HepG2 (cell line): ENCODE measurements around the gene IMMT. TPM values are rescaled to one million over a fixed set of nuclear protein-coding genes. Genes with fewer than 3 reads are reported as not detected.

Experiments used
- AGO2 ChIP-seq: fragments of 200-400 bp; formaldehyde crosslinking; optimal IDR thresholded peaks from 2 replicates; pipeline ENCODE3; 2017; ENCODE audit warnings: mild to moderate bottlenecking, low read depth, low read length, moderate library complexity
- ARID5B ChIP-seq: IDR thresholded peaks from 2 replicates; pipeline ENCODE4 v1.4.0; 2020; ENCODE audit warnings: mild to moderate bottlenecking, missing genetic modification reagents
- CCDC6 ChIP-seq: sonication (generic); formaldehyde crosslinking; IDR thresholded peaks from 2 replicates; pipeline ENCODE4 v1.8.1; 2022; ENCODE audit warnings: mild to moderate bottlenecking, missing genetic modification reagents, moderate library complexity
- HNRNPUL1 ChIP-seq: fragments of 200-400 bp; formaldehyde crosslinking; IDR thresholded peaks from 2 replicates; pipeline ENCODE4 v1.6.1; 2017; ENCODE audit warnings: low read depth, mild to moderate bottlenecking, low read length, moderate library complexity
- KMT2B ChIP-seq: IDR thresholded peaks from 2 replicates; pipeline ENCODE4 v1.6.1; 2016; ENCODE audit warnings: missing genetic modification reagents, missing compliant biosample characterization
- MBD4 ChIP-seq: IDR thresholded peaks from 2 replicates; pipeline ENCODE4 v1.6.1; 2012; ENCODE audit warnings: low read length, inconsistent platforms, borderline replicate concordance
- MLLT10 ChIP-seq: sonication (generic); formaldehyde crosslinking; IDR thresholded peaks from 2 replicates; pipeline ENCODE4 v1.4.0; 2020; ENCODE audit warnings: missing genetic modification reagents
- NFYC ChIP-seq: IDR thresholded peaks from 2 replicates; pipeline ENCODE4 v1.6.1; 2016; ENCODE audit warnings: missing genetic modification reagents, missing compliant biosample characterization
- PCBP1 ChIP-seq: fragments of 200-400 bp; formaldehyde crosslinking; IDR thresholded peaks from 2 replicates; pipeline ENCODE4 v1.6.1; 2017; ENCODE audit warnings: mild to moderate bottlenecking, low read depth, low read length, borderline replicate concordance
- RAD21 ChIP-seq: fragments of 450-650 bp; formaldehyde crosslinking; IDR thresholded peaks from 2 replicates; pipeline ENCODE4 v1.5.0; 2020; ENCODE audit warnings: mild to moderate bottlenecking
- SMAD1 ChIP-seq: sonication (generic); formaldehyde crosslinking; IDR thresholded peaks from 2 replicates; pipeline ENCODE4 v1.4.0; 2020; ENCODE audit warnings: missing genetic modification reagents, low read depth, mild to moderate bottlenecking, borderline replicate concordance
- ZFP91 ChIP-seq: sonication (generic); formaldehyde crosslinking; IDR thresholded peaks from 2 replicates; pipeline ENCODE4 v1.9.0; 2022; ENCODE audit warnings: missing genetic modification reagents, mild to moderate bottlenecking, borderline replicate concordance
- ZNF230 ChIP-seq: sonication (generic); formaldehyde crosslinking; IDR thresholded peaks from 2 replicates; pipeline ENCODE4 v1.4.0; 2020; ENCODE audit warnings: mild to moderate bottlenecking, missing genetic modification reagents
- ZNF430 ChIP-seq: sonication (generic); formaldehyde crosslinking; IDR thresholded peaks from 2 replicates; pipeline ENCODE4 v1.9.0; 2021; ENCODE audit warnings: mild to moderate bottlenecking, missing genetic modification reagents
- ZNF547 ChIP-seq: sonication (generic); formaldehyde crosslinking; IDR thresholded peaks from 2 replicates; pipeline ENCODE4 v1.5.1; 2020; ENCODE audit warnings: mild to moderate bottlenecking, missing genetic modification reagents
- ZNF619 ChIP-seq: sonication (generic); formaldehyde crosslinking; IDR thresholded peaks from 2 replicates; pipeline ENCODE4 v1.4.0; 2020; ENCODE audit warnings: mild to moderate bottlenecking, missing genetic modification reagents
- ZNF678 ChIP-seq: sonication (generic); formaldehyde crosslinking; IDR thresholded peaks from 2 replicates; pipeline ENCODE4 v1.4.0; 2020; ENCODE audit warnings: mild to moderate bottlenecking, missing genetic modification reagents
- ZNF772 ChIP-seq: sonication (generic); formaldehyde crosslinking; IDR thresholded peaks from 2 replicates; pipeline ENCODE4 v1.5.0; 2020; ENCODE audit warnings: mild to moderate bottlenecking, missing genetic modification reagents
- ZNF816 ChIP-seq: sonication (generic); formaldehyde crosslinking; IDR thresholded peaks from 2 replicates; pipeline ENCODE4 v1.8.0; 2022; ENCODE audit warnings: missing genetic modification reagents, mild to moderate bottlenecking, borderline replicate concordance
- polyA plus RNA-seq, 8 experiments: library from polyadenylated mRNA; depleted of rRNA in 3 of 8; stranded (reverse) in 7 of 8; unstranded in 1 of 8; fragments of >200 nt; fragmentation: Illumina TruSeq in 4 of 8; extraction: Trizol in 4 of 8; gene quantifications; 2 replicates each; pipeline versions ENCODE4 v1.2.1 to v1.2.3, GENCODE V29; 2011 to 2016; ENCODE audit warnings: low read depth in 4 of 8, missing spikeins in 1 of 8, mixed read lengths in 1 of 8; ENCODE audit not compliant: insufficient read depth in 1 of 8
- total RNA-seq, 5 experiments: library from RNA; depleted of rRNA; stranded (reverse); fragments of >200 nt; fragmentation: Illumina TruSeq; extraction: Trizol; gene quantifications; 2 replicates each; pipeline ENCODE4 v1.2.3, GENCODE V29; 2016; ENCODE audit warnings: low read depth in 1 of 5
- TF ChIP-seq, protein P1 (sequence below): sonication (generic); formaldehyde crosslinking; IDR thresholded peaks from 2 replicates; pipeline ENCODE4 v1.4.0; 2020; ENCODE audit warnings: mild to moderate bottlenecking, low read depth, missing genetic modification reagents
- TF ChIP-seq, protein P2 (sequence below): sonication (generic); formaldehyde crosslinking; IDR thresholded peaks from 2 replicates; pipeline ENCODE4 v1.4.0; 2020; ENCODE audit warnings: missing genetic modification reagents, borderline replicate concordance

Gene IMMT
- total and polyA plus RNA-seq, 2 of the 13 experiments (the other 11 are each of a cell fraction or from before 2014, with no cell fraction given) = 63.5 to 119 TPM

- TF ChIP-seq RAD21 (CRISPR knock-in tag) (peak; percentile 67), ZNF678 (CRISPR knock-in tag) (peak; percentile 82; the same call in 1 of the 2 replicates), ZNF772 (CRISPR knock-in tag) (peak; percentile 100), AGO2 (peak; percentile 98), PCBP1 (no peak; the same call in 1 of the 2 replicates), NFYC (peak; percentile 79), KMT2B (CRISPR knock-in tag) (peak; percentile 79), ZFP91 (peak; percentile 95; the same call in 1 of the 2 replicates), MBD4 (no peak), ARID5B (CRISPR knock-in tag) (peak; percentile 22), ZNF230 (CRISPR knock-in tag) (peak; percentile 99), ZNF430 (peak; percentile 93; the same call in 1 of the 2 replicates), SMAD1 (CRISPR knock-in tag) (peak; percentile 89; the same call in 1 of the 2 replicates), ZNF619 (CRISPR knock-in tag) (peak; percentile 93), ZNF547 (peak; percentile 98), MLLT10 (CRISPR knock-in tag) (no peak), CCDC6 (CRISPR knock-in tag) (peak; percentile 91), HNRNPUL1 (peak; percentile 78; the same call in 1 of the 2 replicates), ZNF816 (CRISPR knock-in tag) (0 out of 2 replicates have a peak, but pooled peaks have one; percentile 61)
- TF ChIP-seq, protein P1, sequence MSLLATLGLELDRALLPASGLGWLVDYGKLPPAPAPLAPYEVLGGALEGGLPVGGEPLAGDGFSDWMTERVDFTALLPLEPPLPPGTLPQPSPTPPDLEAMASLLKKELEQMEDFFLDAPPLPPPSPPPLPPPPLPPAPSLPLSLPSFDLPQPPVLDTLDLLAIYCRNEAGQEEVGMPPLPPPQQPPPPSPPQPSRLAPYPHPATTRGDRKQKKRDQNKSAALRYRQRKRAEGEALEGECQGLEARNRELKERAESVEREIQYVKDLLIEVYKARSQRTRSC = peak; percentile 69; the same call in 1 of the 2 replicates
- TF ChIP-seq, protein P2, sequence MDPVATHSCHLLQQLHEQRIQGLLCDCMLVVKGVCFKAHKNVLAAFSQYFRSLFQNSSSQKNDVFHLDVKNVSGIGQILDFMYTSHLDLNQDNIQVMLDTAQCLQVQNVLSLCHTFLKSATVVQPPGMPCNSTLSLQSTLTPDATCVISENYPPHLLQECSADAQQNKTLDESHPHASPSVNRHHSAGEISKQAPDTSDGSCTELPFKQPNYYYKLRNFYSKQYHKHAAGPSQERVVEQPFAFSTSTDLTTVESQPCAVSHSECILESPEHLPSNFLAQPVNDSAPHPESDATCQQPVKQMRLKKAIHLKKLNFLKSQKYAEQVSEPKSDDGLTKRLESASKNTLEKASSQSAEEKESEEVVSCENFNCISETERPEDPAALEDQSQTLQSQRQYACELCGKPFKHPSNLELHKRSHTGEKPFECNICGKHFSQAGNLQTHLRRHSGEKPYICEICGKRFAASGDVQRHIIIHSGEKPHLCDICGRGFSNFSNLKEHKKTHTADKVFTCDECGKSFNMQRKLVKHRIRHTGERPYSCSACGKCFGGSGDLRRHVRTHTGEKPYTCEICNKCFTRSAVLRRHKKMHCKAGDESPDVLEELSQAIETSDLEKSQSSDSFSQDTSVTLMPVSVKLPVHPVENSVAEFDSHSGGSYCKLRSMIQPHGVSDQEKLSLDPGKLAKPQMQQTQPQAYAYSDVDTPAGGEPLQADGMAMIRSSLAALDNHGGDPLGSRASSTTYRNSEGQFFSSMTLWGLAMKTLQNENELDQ (CRISPR knock-in tag) = no peak
Measured at GRCh38 chr2:86195055-86195807, at the start of gene IMMT (continued).
